ENCODE data around the gene REX1BD. TPM values are rescaled to one million over a fixed set of nuclear protein-coding genes. Genes with fewer than 3 reads are reported as not detected.
"Not testable (repeated sequence)": the region's sequence is repeated elsewhere in the genome, so short reads cannot be mapped to it uniquely, and the experiment has no call there.

Gene REX1BD
- total RNA-seq, 2 experiments from 2014 or later, result 105 to 109 TPM

DNA sequence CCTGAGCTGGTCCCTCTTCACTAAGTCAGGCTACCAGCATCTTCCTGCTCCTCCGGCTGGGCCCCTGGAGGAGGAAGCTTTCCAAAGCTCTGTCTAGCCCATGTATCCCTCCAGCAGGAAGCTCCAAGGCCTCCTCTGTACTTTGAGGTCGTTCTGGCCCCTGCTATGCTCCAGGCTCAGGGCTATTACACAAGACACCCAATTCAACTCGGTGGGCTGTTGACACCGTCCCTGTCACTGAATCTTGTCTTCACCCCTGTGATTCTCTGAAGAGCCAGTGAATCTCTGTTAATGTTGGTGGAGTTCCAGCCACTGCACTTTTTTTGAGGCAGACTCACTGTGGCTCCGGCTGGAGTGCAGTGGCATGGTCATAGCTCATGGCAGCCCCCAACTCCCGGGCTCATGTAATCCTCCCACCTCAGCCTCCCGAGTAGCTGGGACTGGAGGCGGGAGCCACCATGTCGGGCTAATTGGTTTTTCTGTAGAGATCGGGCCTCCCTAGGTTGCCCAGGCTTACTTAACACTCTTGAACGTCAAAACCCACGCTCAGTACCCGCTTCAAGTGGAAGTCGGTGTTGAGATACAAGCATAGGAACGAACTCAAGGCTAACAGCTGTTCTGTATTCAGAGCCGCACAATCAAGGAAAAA is 512 bp upstream of the REX1BD start:
- Mint-ChIP-seq H3K36me3 (peaks cover 5% of the 10 kb centered on the region), H3K4me3 (peak overlapping the region; percentile 93)
- POLR2A ChIA-PET, result interaction anchor here (0.6 to 5.5 kb wide), 16 partner anchors 12 to 931 kb away, joined by 3 to 80 read pairs (median 5); partner anchors contain the start of genes ELL, FKBP8, KXD1 and UBA52

DNA sequence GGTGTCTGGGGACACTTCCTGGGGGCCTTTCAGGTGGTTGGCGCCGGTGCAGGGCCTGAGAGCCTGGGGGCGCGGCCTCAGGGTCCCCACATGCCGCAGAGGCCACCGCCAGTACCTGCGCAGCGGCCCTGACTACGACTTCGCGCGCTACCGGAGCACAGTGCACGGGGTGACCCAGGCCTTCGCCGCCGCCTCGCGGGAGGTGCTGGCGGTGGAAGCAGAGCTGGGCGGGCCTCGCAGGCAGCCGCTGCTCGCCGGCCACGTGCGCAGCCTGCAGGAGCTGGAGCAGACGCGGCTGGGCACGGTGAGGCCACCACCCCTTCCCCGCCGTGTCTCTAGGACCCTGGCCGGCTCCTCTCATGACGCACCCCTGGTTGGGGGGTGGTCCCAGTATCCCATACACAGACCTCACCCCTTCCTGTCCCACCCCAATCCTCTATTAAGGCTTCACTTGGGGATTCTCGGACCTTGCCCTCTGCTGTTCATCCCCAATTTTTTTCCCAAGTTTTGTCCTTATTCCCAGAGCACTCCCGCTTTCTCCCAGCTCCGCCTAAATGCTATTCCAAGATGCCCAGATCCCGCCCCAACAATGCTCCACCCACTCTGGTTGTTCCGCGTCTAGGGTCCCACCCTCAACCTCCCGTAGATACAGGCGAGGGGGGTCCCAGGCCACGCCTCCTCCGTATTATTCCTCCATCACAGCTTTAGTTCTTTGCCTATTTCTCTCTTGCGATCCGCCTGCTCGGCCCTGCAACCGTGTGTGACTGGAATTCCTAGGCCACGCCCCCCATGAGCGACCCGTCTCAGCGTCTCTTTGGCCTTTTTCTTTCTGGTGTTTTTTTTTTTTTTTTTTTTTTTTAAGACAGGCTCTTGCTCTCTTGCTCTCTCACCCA is 1.0 kb downstream of the REX1BD start:
- peaks cover 31% of the 10 kb centered on the region for H3K4me1 Mint-ChIP-seq
- peak; percentile 86 for DNase-seq
- POLR2A ChIA-PET, result interaction anchor here (0.6 to 5.5 kb wide), 18 partner anchors 14 to 267 kb away, joined by 3 to 80 read pairs (median 5); partner anchors contain the start of genes ELL, FKBP8, KXD1 and SSBP4

More for the DNA sequence above, 512 bp upstream of the REX1BD start:
- no peaks in the 10 kb centered on the region for H3K9me3 Mint-ChIP-seq
- DNase-seq, result no peak
- peaks cover 31% of the 10 kb centered on the region for H3K4me1 Mint-ChIP-seq
- peaks cover 4% of the 10 kb centered on the region for H3K27me3 Mint-ChIP-seq
- ATAC-seq (ENCODE audit: low read depth), result peak; percentile 11
- peak overlapping the region; percentile 97 for H3K27ac Mint-ChIP-seq

GRCh38 chr19:18590273-18591272 is 2.0 kb downstream of the REX1BD start:
- peaks cover 5% of the 10 kb centered on the region for H3K36me3 Mint-ChIP-seq
- peaks cover 5% of the 10 kb centered on the region for H3K27me3 Mint-ChIP-seq
- H3K27ac Mint-ChIP-seq, result peak overlapping the region; percentile 97
- peak overlapping the region; percentile 93 for H3K4me3 Mint-ChIP-seq
- no peak for DNase-seq
- H3K4me1 Mint-ChIP-seq, result peaks cover 27% of the 10 kb centered on the region
- H3K9me3 Mint-ChIP-seq, result no peaks in the 10 kb centered on the region
- no peak for ATAC-seq (ENCODE audit: low read depth)
- POLR2A ChIA-PET, result interaction anchor here (3.2 to 3.4 kb wide), 2 partner anchors 32 to 241 kb away, joined by 16 to 32 read pairs; partner anchors contain the start of genes KXD1 and UPF1

More for the DNA sequence above, 1.0 kb downstream of the REX1BD start:
- no peaks in the 10 kb centered on the region for H3K9me3 Mint-ChIP-seq
- H3K36me3 Mint-ChIP-seq, result peaks cover 5% of the 10 kb centered on the region
- peaks cover 2% of the 10 kb centered on the region for H3K27me3 Mint-ChIP-seq
- peak; percentile 67 for ATAC-seq (ENCODE audit: low read depth)
- peak overlapping the region; percentile 97 for H3K27ac Mint-ChIP-seq
- H3K4me3 Mint-ChIP-seq, result peak overlapping the region; percentile 93

- Mint-ChIP-seq H3K27me3 (peaks cover 9% of the 10 kb centered on the region), H3K4me1 (peaks cover 21% of the 10 kb centered on the region), H3K9me3 (no peaks in the 10 kb centered on the region), H3K4me3 (no peak overlapping the region), H3K36me3 (peaks cover 5% of the 10 kb centered on the region), H3K27ac (no peak overlapping the region)
- DNase-seq (no peak), ATAC-seq (ENCODE audit: low read depth) (no peak)
- POLR2A ChIA-PET, result no interaction called here
These were observed 3.3 kb downstream of the REX1BD start for GRCh38 chr19:18591735-18592385.

DNA sequence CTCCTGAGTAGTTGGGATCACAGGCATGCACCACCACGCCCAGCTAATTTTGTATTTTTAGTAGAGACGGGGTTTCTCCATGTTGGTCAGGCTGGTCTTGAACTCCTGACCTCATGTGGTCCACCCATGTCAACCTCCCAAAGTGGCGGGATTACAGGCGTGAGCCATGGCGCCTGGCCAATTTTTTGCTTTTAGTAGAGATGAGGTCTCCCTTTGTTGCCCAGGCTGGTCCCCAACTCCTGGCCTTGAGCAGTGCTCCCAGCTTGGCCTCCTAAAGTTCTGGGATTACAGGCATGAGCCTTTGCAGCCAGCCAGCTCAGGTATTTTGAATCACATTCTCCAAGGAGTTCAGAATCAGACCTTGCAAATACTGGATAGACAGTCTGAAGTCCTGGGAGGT is 4.1 kb downstream of the REX1BD start:
- DNase-seq; H3K27ac Mint-ChIP-seq; H3K36me3 Mint-ChIP-seq; POLR2A ChIA-PET; H3K27me3 Mint-ChIP-seq; H3K9me3 Mint-ChIP-seq; ATAC-seq (ENCODE audit: low read depth); H3K4me3 Mint-ChIP-seq: not testable (repeated sequence)
- H3K4me1 Mint-ChIP-seq, result peaks cover 18% of the 10 kb centered on the region

GRCh38 chr19:18593367-18594095 is 4.9 kb downstream of the REX1BD start:
- H3K27me3 Mint-ChIP-seq, result peaks cover 9% of the 10 kb centered on the region
- POLR2A ChIA-PET, result no interaction called here
- ATAC-seq (ENCODE audit: low read depth) (no peak), DNase-seq (no peak)
- no peak overlapping the region for H3K27ac Mint-ChIP-seq
- H3K9me3 Mint-ChIP-seq, result no peaks in the 10 kb centered on the region
- H3K4me3 Mint-ChIP-seq, result peak overlapping the region; percentile 3
- H3K4me1 Mint-ChIP-seq, result peaks cover 12% of the 10 kb centered on the region
- peaks cover 5% of the 10 kb centered on the region for H3K36me3 Mint-ChIP-seq

DNA sequence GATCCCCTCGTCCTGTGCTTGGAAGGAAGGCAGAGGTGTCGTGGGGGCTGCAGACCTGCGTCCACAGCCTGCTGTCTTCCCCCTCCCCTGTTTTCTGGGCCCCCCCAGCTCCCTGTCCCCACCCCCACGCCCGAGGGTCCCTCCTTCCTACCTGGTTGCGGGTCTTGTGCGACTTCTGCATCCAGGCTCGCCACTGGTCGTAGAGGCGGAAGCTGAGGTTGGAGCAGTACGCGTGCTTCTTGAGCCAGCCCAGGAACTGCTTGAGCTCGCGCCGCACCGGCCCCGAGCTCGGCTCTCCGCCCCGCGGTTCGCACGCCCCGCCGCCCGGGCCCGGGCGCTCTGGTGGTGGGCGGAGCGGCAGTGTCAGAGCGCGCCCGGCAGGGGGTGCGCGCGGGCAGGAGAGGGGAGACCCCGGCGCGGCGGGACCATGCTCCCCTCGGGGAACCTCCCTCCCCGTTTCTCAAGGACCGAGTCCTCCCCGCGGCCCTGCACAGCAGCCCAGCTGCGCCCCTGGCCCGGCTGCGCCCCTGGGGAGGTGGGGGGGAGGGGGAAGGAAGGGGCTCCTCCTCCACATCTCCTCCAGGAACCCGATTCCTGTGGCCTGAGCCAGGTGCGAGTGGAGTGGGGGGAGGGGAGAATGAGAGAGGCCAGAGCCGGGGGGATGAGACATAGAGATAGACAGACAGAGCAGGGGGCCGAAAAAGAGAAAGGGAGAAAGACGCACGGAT is 5.7 kb downstream of the REX1BD start:
- H3K4me1 Mint-ChIP-seq, result peaks cover 12% of the 10 kb centered on the region
- DNase-seq (peak; percentile 85), ATAC-seq (ENCODE audit: low read depth) (peak; percentile 53)
- peaks cover 9% of the 10 kb centered on the region for H3K27me3 Mint-ChIP-seq
- no peaks in the 10 kb centered on the region for H3K9me3 Mint-ChIP-seq
- peak overlapping the region; percentile 78 for H3K4me3 Mint-ChIP-seq
- H3K27ac Mint-ChIP-seq, result peak overlapping the region; percentile 76
- POLR2A ChIA-PET, result no interaction called here
- H3K36me3 Mint-ChIP-seq, result peaks cover 5% of the 10 kb centered on the region

DNA sequence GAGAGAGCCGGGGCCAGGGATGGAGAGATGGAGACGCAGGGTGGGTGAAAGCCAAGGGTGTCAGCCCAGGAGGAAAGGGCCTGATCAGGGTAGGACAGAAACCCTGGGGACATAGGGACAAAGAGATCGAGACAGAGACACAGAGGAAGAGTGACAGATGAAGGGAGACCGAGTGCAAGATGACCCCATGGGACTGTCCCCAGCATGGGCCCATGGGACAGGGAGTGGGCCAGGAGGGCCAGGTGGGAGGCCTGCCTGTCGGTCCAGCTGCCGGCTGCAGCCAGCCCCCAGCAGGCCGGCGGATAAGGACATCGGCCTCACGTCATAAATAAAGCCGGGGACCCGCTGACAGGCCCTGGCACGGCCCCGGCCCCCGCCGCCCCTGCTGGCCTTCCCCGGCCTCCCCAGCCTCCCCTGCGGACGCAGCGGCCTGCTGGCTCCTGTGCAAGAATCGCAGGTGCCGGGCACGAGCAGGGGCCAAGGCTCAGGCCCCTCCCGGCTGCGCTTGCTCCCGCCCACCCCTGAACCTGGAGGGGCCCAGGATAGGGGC is 6.3 kb downstream of the REX1BD start:
- Mint-ChIP-seq H3K4me3 (peak overlapping the region; percentile 78), H3K27me3 (peaks cover 9% of the 10 kb centered on the region), H3K4me1 (peaks cover 8% of the 10 kb centered on the region), H3K27ac (peak overlapping the region; percentile 76), H3K36me3 (peaks cover 3% of the 10 kb centered on the region), H3K9me3 (no peaks in the 10 kb centered on the region)
- no peak for DNase-seq
- no peak for ATAC-seq (ENCODE audit: low read depth)
- POLR2A ChIA-PET, result interaction anchor here (0.7 kb wide), 1 partner anchor 18 kb away, joined by 3 read pairs; the partner anchor contains the start of gene TMEM59L

DNA sequence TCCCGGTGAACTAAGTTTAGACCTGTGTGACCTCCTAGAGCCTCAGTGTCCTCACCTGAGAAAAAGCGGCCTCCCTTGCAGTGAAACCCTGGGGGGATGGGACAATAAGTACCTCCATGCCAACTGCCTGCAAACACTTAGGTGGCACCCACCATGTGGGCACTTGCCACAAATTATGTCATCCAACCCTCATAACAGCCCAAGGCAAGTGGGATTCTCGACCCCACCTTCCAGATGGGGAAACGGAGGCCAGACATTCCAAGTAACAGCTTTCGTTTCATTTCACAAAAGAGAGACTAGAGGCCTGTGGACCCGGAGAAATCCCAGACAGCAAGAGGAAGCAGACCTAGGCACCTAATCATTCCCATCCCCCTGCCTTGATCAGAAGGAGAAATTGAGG is 6.9 kb downstream of the REX1BD start:
- Mint-ChIP-seq H3K27ac (no peak overlapping the region), H3K4me1 (peaks cover 6% of the 10 kb centered on the region), H3K27me3 (peaks cover 9% of the 10 kb centered on the region), H3K9me3 (no peaks in the 10 kb centered on the region), H3K36me3 (peaks cover 3% of the 10 kb centered on the region), H3K4me3 (no peak overlapping the region)
- DNase-seq, result no peak
- no peak for ATAC-seq (ENCODE audit: low read depth)
- POLR2A ChIA-PET, result interaction anchor here (0.5 to 0.7 kb wide), 2 partner anchors 18 to 84 kb away, joined by 3 read pairs; partner anchors contain the start of gene TMEM59L

DNA sequence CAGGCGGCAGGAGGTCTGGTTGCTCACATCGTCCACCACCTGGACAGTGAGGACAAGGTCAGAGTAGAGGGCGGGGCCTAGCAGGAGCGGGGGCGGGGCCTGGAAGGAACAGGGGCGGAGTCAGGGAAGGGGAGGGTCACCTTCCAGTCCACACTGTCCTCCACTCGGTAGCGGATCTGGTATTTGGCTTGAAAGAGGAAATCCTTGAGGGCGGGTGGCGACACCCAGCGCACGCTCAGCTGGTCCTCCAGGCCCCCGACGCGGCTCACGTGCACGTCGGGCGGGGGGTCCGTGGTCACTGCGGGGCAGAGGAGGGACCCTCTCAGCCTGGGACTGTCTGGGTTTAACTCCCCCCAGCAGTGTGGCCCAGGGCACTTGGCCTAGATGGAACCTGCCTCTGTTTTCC is 8.2 kb downstream of the REX1BD start:
- POLR2A ChIA-PET, result no interaction called here
- no peak for ATAC-seq (ENCODE audit: low read depth)
- no peak overlapping the region for H3K27ac Mint-ChIP-seq

More for the DNA sequence above, 8.2 kb downstream of the REX1BD start:
- no peaks in the 10 kb centered on the region for H3K9me3 Mint-ChIP-seq
- H3K4me1 Mint-ChIP-seq, result peaks cover 6% of the 10 kb centered on the region
- DNase-seq, result no peak
- no peaks in the 10 kb centered on the region for H3K36me3 Mint-ChIP-seq
- H3K27me3 Mint-ChIP-seq, result peaks cover 17% of the 10 kb centered on the region
- H3K4me3 Mint-ChIP-seq, result peak overlapping the region; percentile 22

Measured in activated naive CD8-positive, alpha-beta T cell treated with anti-CD3 and anti-CD28 coated beads, Interleukin-2, amount 10 ng/mL, durations not matched to agents 7 days and 5 days (primary cell).